ENCODE data around the gene TTC38. TPM values are rescaled to one million over a fixed set of nuclear protein-coding genes. Genes with fewer than 3 reads are reported as not detected.

TTC38 gene
- total and polyA plus RNA-seq, 2 donors (not counting 3 experiments of a cell fraction or from before 2014, with no cell fraction given): 31.6 to 39.7 TPM

DNA sequence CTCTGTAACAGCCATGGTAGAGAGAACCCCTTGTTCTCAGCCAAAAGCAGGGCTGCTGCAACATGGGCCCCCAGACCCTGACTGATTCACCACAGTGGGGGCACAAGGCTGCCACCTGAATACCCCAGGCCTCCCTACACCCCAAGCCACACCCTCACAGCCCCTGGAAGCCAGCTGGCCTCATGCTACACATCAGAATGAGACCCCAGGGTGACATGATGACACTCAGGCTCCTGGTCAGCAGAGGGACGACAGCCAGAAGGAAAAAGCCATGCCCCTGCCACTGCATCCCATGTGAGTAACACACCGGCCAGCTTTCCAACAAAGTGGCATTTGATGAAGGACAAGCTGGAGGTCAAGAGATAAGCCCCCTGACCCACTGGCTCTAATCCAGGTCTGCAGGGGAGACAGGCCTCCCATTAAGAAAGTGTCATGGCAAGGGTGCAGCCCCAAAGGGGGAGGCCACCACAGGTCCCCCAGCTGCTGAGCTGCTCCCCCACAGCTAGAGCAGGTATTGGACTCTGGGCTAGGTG is 20.3 kb upstream of the TTC38 start:
- no peaks in the 10 kb centered on the region for H4K20me1 ChIP-seq (replicated peaks; ENCODE audit: control insufficient read depth, extremely low read depth, insufficient read depth, low read length)
- TF ChIP-seq POLR2AphosphoS5 (IDR thresholded peaks at IDR 0.05; ENCODE audit: insufficient read depth, low read depth, low read length) (no peak), GATA2 (IDR thresholded peaks at IDR 0.05; ENCODE audit: insufficient read depth, insufficient read length, low read depth, low read length) (no peak), EZH2 (IDR thresholded peaks at IDR 0.05; ENCODE audit: borderline replicate concordance, low read depth, low read length, severe bottlenecking) (no peak)
- H3K4me3 ChIP-seq (replicated peaks in 1 of 3; ENCODE audit: insufficient read depth in 1 of 3, low read depth in 1 of 3, low read length in 3 of 3): no peak overlapping the region
- H3K4me1 ChIP-seq (ENCODE audit: control insufficient read depth, extremely low read depth, insufficient read depth, low read length): peaks cover 6% of the 10 kb centered on the region
- no peaks in the 10 kb centered on the region for H3K36me3 ChIP-seq (ENCODE audit: control insufficient read depth in 2 of 2, extremely low read depth in 1 of 2, insufficient read depth in 2 of 2, low read length in 2 of 2)
- H3K27ac ChIP-seq (ENCODE audit: insufficient read depth, low read depth, low read length): no peak overlapping the region
- H3K9ac ChIP-seq (replicated peaks; ENCODE audit: extremely low read depth, insufficient read depth, low read length): no peak overlapping the region
- H3K4me2 ChIP-seq (ENCODE audit: insufficient read depth, low read length): no peak overlapping the region
- H3K9me3 ChIP-seq (replicated peaks; ENCODE audit: control insufficient read depth, insufficient read depth, low read length): no peaks in the 10 kb centered on the region
- H2AFZ ChIP-seq (ENCODE audit: low read depth, low read length): no peak overlapping the region
- POLR2A ChIA-PET: no interaction called here
- dilution Hi-C loops (cut with MboI; ENCODE audit: extremely low pct_ligation_motif_present, low sequenced_read_pairs) (no loop called here), intact Hi-C loops (cut with micrococcal nuclease) (no loop called here)
- FAIRE-seq (no peak), DNase-seq (ENCODE audit: low read depth, low spot score) (no peak)
- no TSS peak for BruUV-seq (replicated peaks)
- no peaks in the 10 kb centered on the region for H3K9me1 ChIP-seq (replicated peaks; ENCODE audit: control insufficient read depth, extremely low read depth, insufficient read depth, low read length)
- H3K79me2 ChIP-seq (ENCODE audit: control insufficient read depth, insufficient read depth, low read length): peaks cover 1% of the 10 kb centered on the region
- no peaks in the 10 kb centered on the region for H3K27me3 ChIP-seq (ENCODE audit: control insufficient read depth in 2 of 2, insufficient read depth in 2 of 2, low read length in 2 of 2)
- CTCF ChIA-PET: no interaction called here

DNA sequence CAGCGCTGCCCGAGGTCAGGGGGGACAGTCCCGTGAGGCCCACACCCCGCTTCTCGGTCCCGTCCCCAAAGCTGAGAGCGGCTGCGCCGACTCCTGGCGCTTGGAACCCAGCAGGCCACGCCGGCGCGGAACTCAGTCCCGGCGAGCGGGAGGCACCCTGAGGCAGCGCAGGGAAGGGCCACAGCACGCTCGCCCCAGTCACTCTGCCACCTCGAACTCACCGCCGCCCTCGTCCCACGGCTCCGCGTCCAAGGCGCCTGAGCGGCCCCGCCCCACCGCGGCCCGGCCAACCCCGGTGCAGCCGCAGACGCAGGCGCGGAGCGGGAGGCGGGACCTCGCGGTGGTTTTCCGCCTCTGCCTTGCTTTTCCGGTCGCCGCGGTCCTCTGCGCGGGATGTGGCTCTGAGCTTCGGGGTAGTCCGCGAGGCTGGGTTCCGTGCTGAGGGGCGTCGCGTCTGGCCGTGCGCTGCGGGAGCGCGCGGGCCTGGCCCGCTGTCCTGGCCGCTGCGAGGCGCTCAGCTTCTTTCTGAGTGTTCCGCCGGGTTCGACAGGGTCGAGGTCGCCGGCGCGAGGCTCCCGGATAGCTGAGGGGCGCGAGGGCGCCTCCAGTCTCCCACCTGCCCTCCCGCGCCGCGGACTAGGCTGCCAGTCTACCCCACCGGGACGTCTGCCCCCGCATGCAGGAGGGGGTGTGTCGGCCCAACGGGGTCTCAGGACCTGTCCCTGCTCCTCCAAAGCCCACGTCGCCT is 17.6 kb upstream of the TTC38 start, which contains the start of gene CDPF1:
CDPF1 (minus strand) TSS at position 259 of the 748 bp plus-strand sequence. CDS start 2,009 bp downstream, outside the sequence.
- POLR2A ChIA-PET: interaction anchor here (0.9 to 1.3 kb wide), 2 partner anchors 18 to 31 kb away, joined by 4 to 6 read pairs; partner anchors contain the start of gene TTC38
- Histone ChIP-seq H3K27ac (ENCODE audit: insufficient read depth, low read depth, low read length) (peak within 1 kb of the TSS; percentile 32), H3K27me3 (ENCODE audit: control insufficient read depth in 2 of 2, insufficient read depth in 2 of 2, low read length in 2 of 2) (no peaks in the 10 kb centered on the region), H3K79me2 (ENCODE audit: control insufficient read depth, insufficient read depth, low read length) (peaks cover 1% of the 10 kb centered on the region), H2AFZ (ENCODE audit: low read depth, low read length) (peak within 1 kb of the TSS; percentile 97), H3K4me3 (replicated peaks in 1 of 3; ENCODE audit: insufficient read depth in 1 of 3, low read depth in 1 of 3, low read length in 3 of 3) (peak within 1 kb of the TSS; percentile 66 to 88 (median 67)), H3K9me1 (replicated peaks; ENCODE audit: control insufficient read depth, extremely low read depth, insufficient read depth, low read length) (no peaks in the 10 kb centered on the region), H3K9me3 (replicated peaks; ENCODE audit: control insufficient read depth, insufficient read depth, low read length) (no peaks in the 10 kb centered on the region), H3K4me1 (ENCODE audit: control insufficient read depth, extremely low read depth, insufficient read depth, low read length) (peaks cover 6% of the 10 kb centered on the region), H3K36me3 (ENCODE audit: control insufficient read depth in 2 of 2, extremely low read depth in 1 of 2, insufficient read depth in 2 of 2, low read length in 2 of 2) (no peaks in the 10 kb centered on the region), H4K20me1 (replicated peaks; ENCODE audit: control insufficient read depth, extremely low read depth, insufficient read depth, low read length) (no peaks in the 10 kb centered on the region), H3K9ac (replicated peaks; ENCODE audit: extremely low read depth, insufficient read depth, low read length) (peak within 1 kb of the TSS; percentile 83), H3K4me2 (ENCODE audit: insufficient read depth, low read length) (peak within 1 kb of the TSS; percentile 79)
- CTCF ChIA-PET: interaction anchor here (0.9 to 1.8 kb wide), 7 partner anchors 12 to 127 kb away, joined by 3 to 11 read pairs (median 3); partner anchors contain the start of genes GTSE1, PKDREJ and TTC38
- TF ChIP-seq CTCF (IDR thresholded peaks at IDR 0.05; ENCODE audit: extremely low read depth in 1 of 2, insufficient read depth in 1 of 2, low read depth in 1 of 2, low read length in 2 of 2) (no peak), FOS (IDR thresholded peaks at IDR 0.05; ENCODE audit: borderline replicate concordance, insufficient read depth, low read length) (no peak), GATA2 (IDR thresholded peaks at IDR 0.05; ENCODE audit: insufficient read depth, insufficient read length, low read depth, low read length) (no peak), POLR2A (IDR thresholded peaks at IDR 0.05; ENCODE audit: low read depth, low read length) (peak; percentile 89), EZH2 (IDR thresholded peaks at IDR 0.05; ENCODE audit: borderline replicate concordance, low read depth, low read length, severe bottlenecking) (no peak), JUN (IDR thresholded peaks at IDR 0.05; ENCODE audit: borderline replicate concordance, insufficient read depth, insufficient read length, low read depth) (no peak), MYC (IDR thresholded peaks at IDR 0.05; ENCODE audit: low read depth, low read length) (no peak), POLR2AphosphoS5 (IDR thresholded peaks at IDR 0.05; ENCODE audit: insufficient read depth, low read depth, low read length) (peak; percentile 93)
- TF ChIP-seq, protein P1, sequence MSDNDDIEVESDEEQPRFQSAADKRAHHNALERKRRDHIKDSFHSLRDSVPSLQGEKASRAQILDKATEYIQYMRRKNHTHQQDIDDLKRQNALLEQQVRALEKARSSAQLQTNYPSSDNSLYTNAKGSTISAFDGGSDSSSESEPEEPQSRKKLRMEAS (IDR thresholded peaks at IDR 0.05; ENCODE audit: insufficient read depth, insufficient read length): peak; percentile 40
- dilution Hi-C loops (cut with MboI; ENCODE audit: extremely low pct_ligation_motif_present, low sequenced_read_pairs): no loop called here
- no TSS peak for BruUV-seq (replicated peaks)
- peak; percentile 87 for DNase-seq (ENCODE audit: low read depth, low spot score)
- intact Hi-C loops (cut with micrococcal nuclease): loop anchor here (1.0 to 5.0 kb wide), 3 partner anchors 17 to 101 kb away; partner anchors contain the start of gene GTSE1
- peak; percentile 94 for FAIRE-seq

Measured in endothelial cell of umbilical vein (primary cell).